ENCODE data around the gene VEPH1. TPM values are rescaled to one million over a fixed set of nuclear protein-coding genes. Genes with fewer than 3 reads are reported as not detected.

The VEPH1 gene
- total RNA-seq, 2 donors from 2014 or later: 15.0 to 30.0 TPM

DNA sequence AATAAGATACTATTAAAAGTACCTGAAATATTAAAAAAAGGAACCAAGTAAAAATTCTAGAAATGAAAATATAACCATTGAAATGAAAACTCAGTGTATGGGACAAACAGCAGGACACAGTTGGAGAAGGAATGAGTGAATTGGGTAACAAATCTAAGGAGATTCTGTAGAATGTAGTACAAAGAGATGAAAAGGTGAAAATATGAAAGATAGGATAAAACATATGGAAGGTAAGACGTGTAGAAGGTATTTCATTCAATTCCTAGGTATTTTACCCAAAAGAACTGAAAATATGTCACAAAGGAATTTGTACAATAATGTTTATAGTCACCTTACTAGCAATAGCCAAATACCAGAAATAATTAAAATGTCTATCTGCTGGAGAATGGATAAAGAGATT, 260.4 kb downstream of the VEPH1 start:
- Histone ChIP-seq H3K36me3 (replicated peaks in 1 of 2; ENCODE audit: insufficient read depth in 1 of 2, low read depth in 2 of 2) (no peaks in the 10 kb centered on the region), H3K4me1 (peaks cover 8% of the 10 kb centered on the region), H3K27me3 (no peaks in the 10 kb centered on the region), H3K27ac (no peak overlapping the region), H3K9me3 (no peaks in the 10 kb centered on the region), H3K4me3 (no peak overlapping the region)
- intact Hi-C loops (cut with DNase I): no loop called here
- ATAC-seq (no peak), DNase-seq (no peak)
- WGBS, 2 donors: 86 to 95% methylated on average over 1 of the region's 1 CpG
- TF ChIP-seq, protein P1, sequence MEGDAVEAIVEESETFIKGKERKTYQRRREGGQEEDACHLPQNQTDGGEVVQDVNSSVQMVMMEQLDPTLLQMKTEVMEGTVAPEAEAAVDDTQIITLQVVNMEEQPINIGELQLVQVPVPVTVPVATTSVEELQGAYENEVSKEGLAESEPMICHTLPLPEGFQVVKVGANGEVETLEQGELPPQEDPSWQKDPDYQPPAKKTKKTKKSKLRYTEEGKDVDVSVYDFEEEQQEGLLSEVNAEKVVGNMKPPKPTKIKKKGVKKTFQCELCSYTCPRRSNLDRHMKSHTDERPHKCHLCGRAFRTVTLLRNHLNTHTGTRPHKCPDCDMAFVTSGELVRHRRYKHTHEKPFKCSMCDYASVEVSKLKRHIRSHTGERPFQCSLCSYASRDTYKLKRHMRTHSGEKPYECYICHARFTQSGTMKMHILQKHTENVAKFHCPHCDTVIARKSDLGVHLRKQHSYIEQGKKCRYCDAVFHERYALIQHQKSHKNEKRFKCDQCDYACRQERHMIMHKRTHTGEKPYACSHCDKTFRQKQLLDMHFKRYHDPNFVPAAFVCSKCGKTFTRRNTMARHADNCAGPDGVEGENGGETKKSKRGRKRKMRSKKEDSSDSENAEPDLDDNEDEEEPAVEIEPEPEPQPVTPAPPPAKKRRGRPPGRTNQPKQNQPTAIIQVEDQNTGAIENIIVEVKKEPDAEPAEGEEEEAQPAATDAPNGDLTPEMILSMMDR (IDR thresholded peaks at IDR 0.05): no peak
- no peak for TF ChIP-seq POLR2A (IDR thresholded peaks at IDR 0.05)

DNA sequence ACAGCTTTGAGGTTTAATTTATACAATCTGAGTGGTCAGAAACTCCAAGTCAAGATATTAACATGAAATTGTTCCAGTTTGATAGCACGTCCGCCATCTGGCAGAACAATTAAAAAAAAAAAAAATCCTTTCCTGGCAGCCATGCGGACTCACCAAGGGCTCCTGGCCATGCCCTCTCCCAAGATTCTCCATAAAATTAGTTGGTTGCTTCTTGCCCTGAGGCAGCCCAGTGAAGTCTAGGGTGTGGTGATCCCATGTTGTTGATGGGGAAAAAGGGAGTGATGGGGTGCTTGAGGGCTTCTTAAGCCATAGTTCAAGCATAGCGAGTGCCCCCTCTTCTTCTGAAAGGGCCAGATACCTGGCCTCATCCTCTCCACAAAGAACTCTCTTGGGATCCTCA, 261.6 kb downstream of the VEPH1 start:
- no peak for TF ChIP-seq POLR2A (IDR thresholded peaks at IDR 0.05)
- TF ChIP-seq, protein P1 (IDR thresholded peaks at IDR 0.05): no peak
- Histone ChIP-seq H3K9me3 (no peaks in the 10 kb centered on the region), H3K27me3 (no peaks in the 10 kb centered on the region), H3K4me1 (peaks cover 4% of the 10 kb centered on the region), H3K36me3 (replicated peaks in 1 of 2; ENCODE audit: insufficient read depth in 1 of 2, low read depth in 2 of 2) (no peaks in the 10 kb centered on the region), H3K4me3 (no peak overlapping the region), H3K27ac (no peak overlapping the region)
- ATAC-seq: no peak
- 80 to 89% methylated on average over 4 of the region's 4 CpGs for WGBS, 2 donors
- DNase-seq: no peak
- intact Hi-C loops (cut with DNase I): no loop called here

DNA sequence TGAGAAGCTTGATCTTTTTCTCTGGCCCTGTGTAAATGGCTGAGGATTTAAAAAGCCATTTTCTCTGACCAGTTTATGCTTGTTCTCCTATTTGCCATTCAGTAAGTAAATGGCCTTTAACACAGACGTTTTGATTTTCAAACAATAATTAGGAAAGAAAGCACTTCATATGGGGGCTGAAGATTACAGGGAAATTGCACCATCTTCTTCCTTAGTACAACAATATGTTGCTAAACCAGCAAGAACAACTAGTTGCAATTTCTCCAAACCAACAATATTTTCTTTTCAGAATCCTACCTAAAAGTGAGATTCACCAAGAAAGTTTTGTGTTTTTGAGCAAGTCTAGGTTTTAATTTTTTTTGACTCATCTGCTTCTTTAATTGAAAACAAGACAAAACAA, 262.8 kb downstream of the VEPH1 start:
- Histone ChIP-seq H3K4me1 (peaks cover 4% of the 10 kb centered on the region), H3K27me3 (no peaks in the 10 kb centered on the region), H3K4me3 (no peak overlapping the region), H3K27ac (no peak overlapping the region), H3K36me3 (replicated peaks in 1 of 2; ENCODE audit: insufficient read depth in 1 of 2, low read depth in 2 of 2) (no peaks in the 10 kb centered on the region), H3K9me3 (no peaks in the 10 kb centered on the region)
- 29 to 35% methylated on average over 1 of the region's 1 CpG for WGBS, 2 donors
- TF ChIP-seq, protein P1 (IDR thresholded peaks at IDR 0.05): no peak
- no peak for TF ChIP-seq POLR2A (IDR thresholded peaks at IDR 0.05)
- no peak for DNase-seq
- ATAC-seq: no peak
- intact Hi-C loops (cut with DNase I): no loop called here

DNA sequence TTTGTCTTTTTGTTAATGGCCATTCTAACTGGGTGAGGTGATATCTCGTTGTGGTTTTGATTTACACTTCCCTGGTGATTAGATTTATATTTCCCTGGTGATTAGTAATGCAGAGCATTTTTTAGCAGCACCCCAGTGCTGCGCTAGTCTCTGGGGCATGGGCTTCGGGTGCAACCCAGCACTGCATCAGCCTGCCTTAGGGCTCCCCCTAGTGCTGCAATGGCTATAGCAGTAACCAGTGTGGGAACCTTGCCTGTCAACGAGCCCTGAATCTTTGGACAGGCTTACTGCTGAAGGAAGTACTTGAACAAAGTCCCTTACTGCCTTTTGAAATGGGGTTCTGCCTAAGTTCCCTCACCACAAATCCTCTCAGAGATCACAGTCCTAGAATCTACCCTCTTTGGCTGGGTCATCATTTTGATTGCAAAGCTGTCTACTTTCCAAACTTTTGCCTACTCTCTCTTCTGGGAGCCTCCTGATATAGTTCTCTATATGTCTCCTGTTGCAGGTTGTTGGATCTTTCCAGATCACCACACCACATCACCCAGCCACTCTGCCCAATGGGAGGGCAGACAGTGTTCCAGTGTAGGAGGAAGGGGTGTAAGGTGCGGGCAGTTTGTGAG, 264.0 kb downstream of the VEPH1 start:
- peaks cover 3% of the 10 kb centered on the region for H3K4me1 ChIP-seq
- H3K9me3 ChIP-seq: no peaks in the 10 kb centered on the region
- intact Hi-C loops (cut with DNase I): no loop called here
- ATAC-seq (peak; percentile 93), DNase-seq (peak; percentile 71 to 84 (median 80))
- no peak overlapping the region for H3K4me3 ChIP-seq
- H3K27ac ChIP-seq: no peak overlapping the region
- H3K27me3 ChIP-seq: no peaks in the 10 kb centered on the region
- no peaks in the 10 kb centered on the region for H3K36me3 ChIP-seq (replicated peaks in 1 of 2; ENCODE audit: insufficient read depth in 1 of 2, low read depth in 2 of 2)
- WGBS, 2 donors: 31 to 32% methylated on average over 5 of the region's 5 CpGs
- TF ChIP-seq, protein P1 (IDR thresholded peaks at IDR 0.05): peak; percentile 52 to 75 (median 72)
- TF ChIP-seq POLR2A (IDR thresholded peaks at IDR 0.05): no peak

DNA sequence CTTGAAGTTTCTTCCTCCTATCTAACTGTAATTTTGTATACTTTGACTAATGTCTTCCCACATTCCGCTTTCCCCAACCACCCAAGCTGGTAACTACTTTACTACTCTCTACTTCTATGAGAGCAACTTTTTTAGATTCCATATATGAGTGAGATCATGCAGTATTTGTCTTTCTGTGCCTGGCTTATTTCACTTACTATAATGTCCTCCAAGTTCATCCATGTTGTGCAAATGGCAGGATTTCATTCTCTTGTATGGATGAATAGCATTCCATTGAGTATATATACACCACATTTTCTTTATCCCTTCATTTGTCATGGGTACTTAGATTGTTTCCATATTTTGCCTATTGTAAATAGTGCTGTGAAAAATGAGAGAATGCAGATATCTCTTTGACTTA, 264.8 kb downstream of the VEPH1 start:
- intact Hi-C loops (cut with DNase I): no loop called here
- Histone ChIP-seq H3K27me3 (no peaks in the 10 kb centered on the region), H3K4me3 (no peak overlapping the region), H3K27ac (no peak overlapping the region), H3K9me3 (no peaks in the 10 kb centered on the region), H3K4me1 (no peaks in the 10 kb centered on the region), H3K36me3 (replicated peaks in 1 of 2; ENCODE audit: insufficient read depth in 1 of 2, low read depth in 2 of 2) (no peaks in the 10 kb centered on the region)
- WGBS, 2 donors: 96% methylated on average over 1 of the region's 1 CpG
- DNase-seq: no peak
- ATAC-seq: no peak
- TF ChIP-seq, protein P1 (IDR thresholded peaks at IDR 0.05): no peak
- no peak for TF ChIP-seq POLR2A (IDR thresholded peaks at IDR 0.05)

Data from body of pancreas (tissue), 4 donors.